ENCODE measurements around the gene WDSUB1. TPM values are rescaled to one million over a fixed set of nuclear protein-coding genes. Genes with fewer than 3 reads are reported as not detected.

The WDSUB1 gene
- total RNA-seq, 1 experiment from 2014 or later: 6.1 TPM

DNA sequence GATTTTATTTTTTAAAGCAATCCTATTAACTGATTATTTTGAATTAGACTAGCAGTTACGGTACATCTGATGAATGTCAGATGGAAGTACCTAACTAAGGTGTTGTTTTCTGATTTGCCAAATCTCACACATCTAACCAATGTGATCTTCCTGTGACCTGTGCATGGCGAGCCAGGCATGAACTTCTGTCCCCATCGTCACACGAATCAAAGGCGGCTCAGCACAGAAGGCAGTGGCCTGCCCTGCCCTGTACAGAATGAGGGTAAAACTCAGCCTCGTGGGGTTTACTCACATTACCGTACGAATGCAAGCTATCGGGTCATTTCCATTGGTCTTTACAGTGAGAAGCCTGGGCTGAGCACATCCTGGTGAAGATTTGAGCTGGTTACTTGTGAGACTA, 87.3 kb downstream of the WDSUB1 start:
- DNase-seq (ENCODE audit: low spot score): no peak

DNA sequence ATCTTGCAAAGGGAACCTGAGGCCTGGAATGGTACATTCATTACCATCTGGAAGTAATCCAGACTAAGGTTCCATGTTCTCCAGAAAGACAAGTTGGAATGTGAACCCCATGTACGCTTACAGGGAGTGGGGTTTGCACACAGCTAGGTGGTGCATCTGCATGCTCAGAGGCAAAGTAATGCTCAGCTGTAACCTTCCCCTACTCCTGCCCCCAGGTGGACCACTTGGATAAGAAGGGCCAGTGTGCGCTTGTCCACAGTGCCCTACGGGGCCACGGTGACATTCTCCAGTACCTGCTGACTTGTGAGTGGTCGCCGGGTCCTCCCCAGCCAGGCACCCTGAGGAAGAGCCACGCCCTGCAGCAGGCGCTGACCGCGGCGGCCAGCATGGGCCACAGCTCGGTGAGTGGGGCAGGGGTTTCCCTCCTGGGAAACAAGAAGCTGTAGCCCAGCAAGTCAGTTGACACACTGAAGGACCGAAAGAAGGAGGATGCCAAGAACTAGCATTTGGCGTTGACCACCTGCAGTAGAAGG, 90.0 kb downstream of the WDSUB1 start:
- DNase-seq (ENCODE audit: low spot score): no peak

DNA sequence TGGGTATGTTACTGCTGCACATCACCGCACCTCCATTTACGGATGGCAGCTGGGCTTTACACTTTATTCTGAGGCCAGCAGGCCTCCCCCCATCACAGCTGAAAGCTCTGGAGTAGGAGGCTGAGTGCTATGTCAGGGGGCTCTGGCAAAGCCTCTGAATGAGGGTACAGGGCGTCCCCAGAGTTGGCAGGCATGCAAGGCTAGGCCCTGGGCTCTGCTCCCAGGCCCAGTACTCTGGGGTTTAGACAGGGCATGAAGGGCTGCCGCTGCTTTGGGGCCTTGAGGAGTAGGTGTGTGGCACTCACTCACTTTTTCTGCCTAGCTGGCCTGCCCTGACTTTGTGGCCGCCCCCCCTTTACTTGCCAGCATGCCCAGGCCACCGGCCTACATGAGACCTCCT, 90.8 kb downstream of the WDSUB1 start:
- DNase-seq (ENCODE audit: low spot score): no peak

DNA sequence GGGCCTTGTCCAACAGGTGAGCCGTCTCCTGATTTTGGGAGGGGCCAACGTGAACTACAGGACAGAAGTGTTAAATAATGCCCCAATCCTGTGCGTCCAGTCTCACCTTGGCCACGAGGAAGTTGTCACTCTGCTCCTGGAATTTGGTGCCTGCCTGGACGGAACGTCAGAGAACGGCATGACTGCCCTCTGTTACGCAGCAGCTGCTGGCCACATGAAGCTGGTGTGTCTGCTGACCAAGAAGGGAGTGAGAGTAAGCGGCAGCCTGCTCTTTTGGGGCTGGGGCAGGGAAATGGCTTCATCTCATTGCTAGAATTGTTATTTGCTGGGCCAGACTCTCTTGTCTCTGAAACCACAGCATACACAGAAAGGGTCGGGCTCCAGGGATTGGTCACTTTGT, 92.3 kb downstream of the WDSUB1 start:
- DNase-seq (ENCODE audit: low spot score): no peak

DNA sequence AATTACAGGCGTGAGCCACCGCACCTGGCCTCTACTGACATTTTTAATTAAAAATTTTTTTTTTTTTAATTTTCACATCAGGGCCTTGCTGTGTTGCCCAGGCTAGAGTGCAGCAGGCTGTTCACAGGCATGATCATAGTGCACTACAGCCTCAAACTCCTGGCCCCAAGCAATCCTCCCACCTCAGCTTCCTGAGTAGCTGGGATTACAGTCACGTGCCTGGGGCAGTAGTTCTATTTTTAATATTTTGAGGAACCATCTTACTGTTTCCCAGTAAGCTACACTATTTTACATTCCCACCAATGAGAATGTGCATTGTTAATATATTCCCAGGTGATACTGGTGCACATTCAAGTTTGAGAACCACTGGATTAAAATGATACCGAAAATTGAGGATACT, 92.7 kb downstream of the WDSUB1 start:
- DNase-seq (ENCODE audit: low spot score): no peak

DNA sequence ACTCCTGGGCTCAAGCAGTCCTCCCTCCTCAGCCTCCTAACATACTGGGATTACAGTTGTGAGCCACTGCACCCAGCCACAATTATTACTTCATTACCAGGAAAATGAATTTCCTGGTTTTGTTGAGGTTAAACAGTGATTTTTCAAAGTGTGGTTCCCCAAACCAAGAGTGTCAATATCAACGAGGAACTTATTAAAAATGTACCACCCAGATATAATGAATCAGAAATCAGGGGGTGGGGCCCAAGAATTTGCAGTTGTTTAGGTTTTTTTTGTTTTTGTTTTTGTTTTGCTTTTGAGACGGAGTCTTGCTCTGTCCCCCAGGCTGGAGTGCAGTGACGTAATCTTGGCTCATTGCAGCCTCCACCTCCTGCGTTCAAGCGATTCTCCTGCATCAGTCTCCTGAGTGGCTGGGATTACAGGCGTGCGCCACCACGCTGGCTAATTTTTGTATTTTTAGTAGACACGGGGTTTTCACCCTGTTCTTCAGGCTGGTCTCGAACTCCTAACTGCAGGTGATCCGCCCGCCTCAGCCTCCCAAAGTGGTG, 94.1 kb downstream of the WDSUB1 start:
- DNase-seq (ENCODE audit: low spot score): no peak

DNA sequence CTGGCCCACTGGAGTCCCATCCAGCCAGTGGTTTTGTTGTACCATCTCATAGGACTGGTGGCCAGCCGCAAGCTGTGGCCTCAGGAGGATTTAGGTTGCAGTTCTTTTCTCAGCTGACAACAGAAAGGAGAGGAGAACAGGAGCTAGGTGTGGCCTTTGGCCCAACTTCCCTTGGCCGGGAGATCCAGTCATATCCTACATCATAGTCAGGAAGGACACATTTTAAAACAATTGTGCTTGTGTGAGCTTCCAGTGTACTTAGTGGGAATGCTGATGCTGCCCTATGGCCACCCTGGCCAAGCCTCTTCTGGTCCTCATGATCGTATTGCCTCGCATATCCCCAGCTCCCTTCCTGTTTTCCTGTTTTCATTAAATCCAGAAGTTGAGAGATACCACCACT, 98.1 kb downstream of the WDSUB1 start:
- DNase-seq (ENCODE audit: low spot score): no peak

DNA sequence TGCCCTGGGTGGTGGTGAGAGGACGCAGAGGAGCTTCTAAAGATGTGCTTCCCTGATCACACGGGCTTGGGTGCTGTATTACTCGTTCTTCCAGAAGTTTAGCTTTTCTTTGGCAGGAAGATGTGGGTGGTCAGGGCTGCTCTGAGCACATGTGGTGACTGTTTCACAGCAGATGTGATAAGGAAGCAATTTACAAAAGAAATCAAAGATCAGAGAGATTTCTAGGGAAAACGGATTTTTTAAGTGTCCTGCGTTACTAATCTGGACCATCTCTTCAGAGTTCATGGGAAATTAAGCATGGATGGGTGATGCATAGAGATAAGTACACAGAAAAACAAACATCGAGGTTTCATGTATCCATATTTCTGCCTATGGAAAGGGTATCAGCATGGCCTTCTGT, 99.4 kb downstream of the WDSUB1 start:
- DNase-seq (ENCODE audit: low spot score): no peak

DNA sequence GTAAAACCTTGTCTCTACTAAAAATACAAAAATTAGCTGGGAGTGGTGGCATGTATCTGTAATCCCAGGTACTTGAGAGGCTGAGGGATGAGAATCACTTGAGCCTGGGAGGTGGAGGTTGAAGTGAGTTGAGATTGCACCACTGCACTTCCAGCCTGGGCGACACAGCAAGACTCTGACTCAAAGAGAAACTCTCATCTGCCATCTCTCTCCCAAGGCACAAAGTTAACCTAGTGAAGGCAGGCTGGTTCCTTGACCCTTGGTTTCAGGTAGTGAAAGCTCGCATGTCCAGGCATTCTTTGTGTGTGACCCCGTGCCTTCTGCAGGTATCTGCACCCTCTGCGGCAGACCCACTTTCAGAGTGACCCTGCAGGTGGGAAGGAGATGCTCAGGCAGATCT, 100.0 kb downstream of the WDSUB1 start:
- DNase-seq (ENCODE audit: low spot score): no peak

Data from H4 (cell line).